22Rv1 (cell line): ENCODE measurements around the gene INTS11.

Experiments
- ZFX ChIP-seq: fragments of 450-650 bp; IDR thresholded peaks from 2 replicates; pipeline ENCODE4 v1.6.1; 2017; ENCODE audit warnings: antibody characterized with exemption, borderline replicate concordance
- TF ChIP-seq, protein P1 (sequence below): fragments of 450-650 bp; IDR thresholded peaks from 2 replicates; pipeline ENCODE4 v1.5.1; 2017; ENCODE audit warnings: mild to moderate bottlenecking

DNA sequence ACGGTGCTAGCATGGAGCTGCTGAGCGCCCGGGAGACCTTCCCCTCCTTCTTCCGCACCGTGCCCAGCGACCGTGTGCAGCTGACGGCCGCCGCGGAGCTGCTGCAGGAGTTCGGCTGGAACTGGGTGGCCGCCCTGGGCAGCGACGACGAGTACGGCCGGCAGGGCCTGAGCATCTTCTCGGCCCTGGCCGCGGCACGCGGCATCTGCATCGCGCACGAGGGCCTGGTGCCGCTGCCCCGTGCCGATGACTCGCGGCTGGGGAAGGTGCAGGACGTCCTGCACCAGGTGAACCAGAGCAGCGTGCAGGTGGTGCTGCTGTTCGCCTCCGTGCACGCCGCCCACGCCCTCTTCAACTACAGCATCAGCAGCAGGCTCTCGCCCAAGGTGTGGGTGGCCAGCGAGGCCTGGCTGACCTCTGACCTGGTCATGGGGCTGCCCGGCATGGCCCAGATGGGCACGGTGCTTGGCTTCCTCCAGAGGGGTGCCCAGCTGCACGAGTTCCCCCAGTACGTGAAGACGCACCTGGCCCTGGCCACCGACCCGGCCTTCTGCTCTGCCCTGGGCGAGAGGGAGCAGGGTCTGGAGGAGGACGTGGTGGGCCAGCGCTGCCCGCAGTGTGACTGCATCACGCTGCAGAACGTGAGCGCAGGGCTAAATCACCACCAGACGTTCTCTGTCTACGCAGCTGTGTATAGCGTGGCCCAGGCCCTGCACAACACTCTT lies 7.7 kb upstream of the INTS11 start:
- TF ChIP-seq, protein P1, sequence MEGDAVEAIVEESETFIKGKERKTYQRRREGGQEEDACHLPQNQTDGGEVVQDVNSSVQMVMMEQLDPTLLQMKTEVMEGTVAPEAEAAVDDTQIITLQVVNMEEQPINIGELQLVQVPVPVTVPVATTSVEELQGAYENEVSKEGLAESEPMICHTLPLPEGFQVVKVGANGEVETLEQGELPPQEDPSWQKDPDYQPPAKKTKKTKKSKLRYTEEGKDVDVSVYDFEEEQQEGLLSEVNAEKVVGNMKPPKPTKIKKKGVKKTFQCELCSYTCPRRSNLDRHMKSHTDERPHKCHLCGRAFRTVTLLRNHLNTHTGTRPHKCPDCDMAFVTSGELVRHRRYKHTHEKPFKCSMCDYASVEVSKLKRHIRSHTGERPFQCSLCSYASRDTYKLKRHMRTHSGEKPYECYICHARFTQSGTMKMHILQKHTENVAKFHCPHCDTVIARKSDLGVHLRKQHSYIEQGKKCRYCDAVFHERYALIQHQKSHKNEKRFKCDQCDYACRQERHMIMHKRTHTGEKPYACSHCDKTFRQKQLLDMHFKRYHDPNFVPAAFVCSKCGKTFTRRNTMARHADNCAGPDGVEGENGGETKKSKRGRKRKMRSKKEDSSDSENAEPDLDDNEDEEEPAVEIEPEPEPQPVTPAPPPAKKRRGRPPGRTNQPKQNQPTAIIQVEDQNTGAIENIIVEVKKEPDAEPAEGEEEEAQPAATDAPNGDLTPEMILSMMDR: no peak
- no peak for TF ChIP-seq ZFX
